ENCODE measurements around the gene PPEF1. TPM values are rescaled to one million over a fixed set of nuclear protein-coding genes. Genes with fewer than 3 reads are reported as not detected.
"Not testable (repeated sequence)": the region's sequence is repeated elsewhere in the genome, so short reads cannot be mapped to it uniquely, and the experiment has no call there.

PPEF1 gene
- polyA plus RNA-seq, 3 donors from 2014 or later, result 0.34 TPM; not detected in 2

- H3K27me3 Mint-ChIP-seq (ENCODE audit: low read depth in 3 of 3), result peaks cover 1 to 10% (median 7%) of the 10 kb centered on the region in 3 donors
- no peak overlapping the region for H3K4me3 Mint-ChIP-seq
- DNase-seq, result no peak
- H3K27ac Mint-ChIP-seq, result no peak overlapping the region
- no peaks in the 10 kb centered on the region for H3K36me3 Mint-ChIP-seq
- no peaks in the 10 kb centered on the region for H3K9me3 Mint-ChIP-seq
- H3K4me1 Mint-ChIP-seq, result no peaks in the 10 kb centered on the region
Measured at GRCh38 chrX:18725310-18725943, 18.0 kb downstream of the PPEF1 start.

GRCh38 chrX:18733287-18733686, 25.8 kb downstream of the PPEF1 start:
- H3K27ac Mint-ChIP-seq, result no peak overlapping the region
- no peaks in the 10 kb centered on the region for H3K36me3 Mint-ChIP-seq
- peaks cover 0 to 1% (median 0%) of the 10 kb centered on the region in 6 donors for H3K9me3 Mint-ChIP-seq
- DNase-seq, result no peak
- H3K4me3 Mint-ChIP-seq, result no peak overlapping the region
- H3K27me3 Mint-ChIP-seq (ENCODE audit: low read depth in 3 of 3), result peaks cover 0 to 5% (median 1%) of the 10 kb centered on the region in 3 donors
- H3K4me1 Mint-ChIP-seq, result no peaks in the 10 kb centered on the region

- not testable (repeated sequence) for H3K27me3 Mint-ChIP-seq (ENCODE audit: low read depth in 3 of 3); H3K4me1 Mint-ChIP-seq; DNase-seq; H3K4me3 Mint-ChIP-seq; H3K9me3 Mint-ChIP-seq; H3K36me3 Mint-ChIP-seq; H3K27ac Mint-ChIP-seq
Measured at GRCh38 chrX:18739609-18740008, 32.2 kb downstream of the PPEF1 start.

- Mint-ChIP-seq H3K27me3 (ENCODE audit: low read depth in 3 of 3) (peaks cover 1 to 4% (median 2%) of the 10 kb centered on the region in 3 donors), H3K9me3 (peaks cover 0 to 2% (median 0%) of the 10 kb centered on the region in 6 donors), H3K4me3 (no peak overlapping the region), H3K36me3 (no peaks in the 10 kb centered on the region), H3K4me1 (no peaks in the 10 kb centered on the region), H3K27ac (no peak overlapping the region)
- DNase-seq, result no peak
Measured at GRCh38 chrX:18748499-18748898, 41.1 kb downstream of the PPEF1 start.

GRCh38 chrX:18753631-18754030, 46.2 kb downstream of the PPEF1 start:
- Mint-ChIP-seq H3K9me3 (peaks cover 0 to 2% (median 0%) of the 10 kb centered on the region in 6 donors), H3K27ac (no peak overlapping the region), H3K4me3 (no peak overlapping the region), H3K36me3 (no peaks in the 10 kb centered on the region), H3K27me3 (ENCODE audit: low read depth in 3 of 3) (peaks cover 0 to 4% (median 1%) of the 10 kb centered on the region in 3 donors), H3K4me1 (no peaks in the 10 kb centered on the region)
- DNase-seq, result no peak

- Mint-ChIP-seq H3K27ac (no peak overlapping the region), H3K4me3 (no peak overlapping the region), H3K4me1 (no peaks in the 10 kb centered on the region), H3K9me3 (peaks cover 0 to 2% (median 0%) of the 10 kb centered on the region in 6 donors), H3K36me3 (no peaks in the 10 kb centered on the region), H3K27me3 (ENCODE audit: low read depth in 3 of 3) (peaks cover 0 to 4% (median 1%) of the 10 kb centered on the region in 3 donors)
- no peak for DNase-seq
Measured at GRCh38 chrX:18755651-18756050, 48.2 kb downstream of the PPEF1 start.

- Mint-ChIP-seq H3K27me3 (ENCODE audit: low read depth in 3 of 3) (peaks cover 0 to 4% (median 0%) of the 10 kb centered on the region in 3 donors), H3K27ac (no peak overlapping the region), H3K9me3 (no peaks in the 10 kb centered on the region), H3K4me1 (no peaks in the 10 kb centered on the region), H3K4me3 (no peak overlapping the region), H3K36me3 (no peaks in the 10 kb centered on the region)
- DNase-seq, result no peak
Measured at GRCh38 chrX:18757956-18758932, 50.8 kb downstream of the PPEF1 start.

- Mint-ChIP-seq H3K4me3 (no peak overlapping the region), H3K9me3 (no peaks in the 10 kb centered on the region), H3K27ac (no peak overlapping the region), H3K36me3 (no peaks in the 10 kb centered on the region), H3K4me1 (no peaks in the 10 kb centered on the region), H3K27me3 (ENCODE audit: low read depth in 3 of 3) (peaks cover 0 to 10% (median 4%) of the 10 kb centered on the region in 3 donors)
- DNase-seq, result no peak
Measured at GRCh38 chrX:18761750-18762149, 54.3 kb downstream of the PPEF1 start.

- not testable (repeated sequence) for H3K36me3 Mint-ChIP-seq; H3K27me3 Mint-ChIP-seq (ENCODE audit: low read depth in 3 of 3); H3K4me1 Mint-ChIP-seq; H3K9me3 Mint-ChIP-seq; H3K4me3 Mint-ChIP-seq; H3K27ac Mint-ChIP-seq; DNase-seq
Measured at GRCh38 chrX:18763106-18763505, 55.7 kb downstream of the PPEF1 start.

GRCh38 chrX:18769364-18769763, 61.9 kb downstream of the PPEF1 start:
- Mint-ChIP-seq H3K4me3 (no peak overlapping the region), H3K27ac (no peak overlapping the region), H3K4me1 (no peaks in the 10 kb centered on the region), H3K9me3 (peaks cover 0 to 5% (median 0%) of the 10 kb centered on the region in 6 donors), H3K36me3 (no peaks in the 10 kb centered on the region), H3K27me3 (ENCODE audit: low read depth in 3 of 3) (peaks cover 2 to 9% (median 4%) of the 10 kb centered on the region in 3 donors)
- no peak for DNase-seq

- H3K27ac Mint-ChIP-seq, result no peak overlapping the region
- H3K27me3 Mint-ChIP-seq (ENCODE audit: low read depth in 3 of 3), result peaks cover 2 to 10% (median 6%) of the 10 kb centered on the region in 3 donors
- H3K36me3 Mint-ChIP-seq, result no peaks in the 10 kb centered on the region
- DNase-seq, result no peak
- no peaks in the 10 kb centered on the region for H3K4me1 Mint-ChIP-seq
- peaks cover 0 to 5% (median 0%) of the 10 kb centered on the region in 6 donors for H3K9me3 Mint-ChIP-seq
- no peak overlapping the region for H3K4me3 Mint-ChIP-seq
Measured at GRCh38 chrX:18769812-18770573, 62.5 kb downstream of the PPEF1 start.

GRCh38 chrX:18789916-18790315, 82.5 kb downstream of the PPEF1 start:
- no peak overlapping the region for H3K27ac Mint-ChIP-seq
- no peaks in the 10 kb centered on the region for H3K36me3 Mint-ChIP-seq
- DNase-seq, result no peak
- peaks cover 1 to 12% (median 3%) of the 10 kb centered on the region in 3 donors for H3K27me3 Mint-ChIP-seq (ENCODE audit: low read depth in 3 of 3)
- H3K9me3 Mint-ChIP-seq, result no peaks in the 10 kb centered on the region
- H3K4me1 Mint-ChIP-seq, result no peaks in the 10 kb centered on the region
- H3K4me3 Mint-ChIP-seq, result no peak overlapping the region

- Mint-ChIP-seq H3K27me3 (ENCODE audit: low read depth in 3 of 3) (peaks cover 2 to 4% (median 3%) of the 10 kb centered on the region in 3 donors), H3K4me3 (no peak overlapping the region), H3K27ac (no peak overlapping the region), H3K36me3 (no peaks in the 10 kb centered on the region), H3K4me1 (no peaks in the 10 kb centered on the region), H3K9me3 (no peaks in the 10 kb centered on the region)
- no peak for DNase-seq
Measured at GRCh38 chrX:18792828-18793227, 85.4 kb downstream of the PPEF1 start.
